Tibial artery (tissue), 4 donors: ENCODE results near the gene ADPGK.

Source experiments
- DNase-seq, 2 donors: peaks; one replicate each; pipeline ENCODE4 v3.0.0-alpha.2; 2019
- H3K27ac ChIP-seq, 2 donors: fragments of 200-600 bp; sonication (generic) in 1 of 2; 1 replicate in 1 of 2; 2 replicates in 1 of 2; pipeline ENCODE4 v1.5.1; 2018 to 2019; ENCODE audit warnings: mild to moderate bottlenecking in 1 of 2
- H3K27me3 ChIP-seq, 2 donors: fragments of 200-600 bp; sonication (generic) in 1 of 2; one replicate each; pipeline versions ENCODE4 v1.5.1 to v1.6.0; 2016 to 2019
- H3K36me3 ChIP-seq, 3 donors: fragments of 200-600 bp; sonication (generic) in 2 of 3; one replicate each; pipeline ENCODE4 v1.5.1; 2016 to 2019; ENCODE audit warnings: mild to moderate bottlenecking in 2 of 3
- H3K4me1 ChIP-seq, 4 donors: fragments of 200-600 bp; sonication (generic) in 2 of 4; 1 replicate in 3 of 4; 2 replicates in 1 of 4; pipeline ENCODE4 v1.5.1; 2016 to 2019
- H3K4me3 ChIP-seq, 2 donors: fragments of 200-600 bp; sonication (generic) in 1 of 2; 1 replicate in 1 of 2; 2 replicates in 1 of 2; pipeline ENCODE4 v1.5.1; 2018 to 2019; ENCODE audit warnings: mild to moderate bottlenecking in 2 of 2
- H3K9me3 ChIP-seq, 3 donors: fragments of 200-600 bp; sonication (generic) in 1 of 3; one replicate each; pipeline ENCODE4 v1.5.1; 2016 to 2019
- intact Hi-C: fragments of 100-400 bp; cut with DNase I; formaldehyde crosslinking; loops from one replicate; pipeline ENCODE4 v1.15.0; 2023; ENCODE audit warnings: low total_unique reads
- TF ChIP-seq, protein P1 (sequence below), 2 experiments: fragments of 200-600 bp in 1 of 2; fragments of 450-650 bp in 1 of 2; IDR thresholded peaks; one replicate each; pipeline ENCODE4 v1.5.1; 2017 to 2019; ENCODE audit warnings: antibody characterized with exemption in 2 of 2, mild to moderate bottlenecking in 1 of 2, moderate library complexity in 1 of 2

The ADPGK gene

DNA sequence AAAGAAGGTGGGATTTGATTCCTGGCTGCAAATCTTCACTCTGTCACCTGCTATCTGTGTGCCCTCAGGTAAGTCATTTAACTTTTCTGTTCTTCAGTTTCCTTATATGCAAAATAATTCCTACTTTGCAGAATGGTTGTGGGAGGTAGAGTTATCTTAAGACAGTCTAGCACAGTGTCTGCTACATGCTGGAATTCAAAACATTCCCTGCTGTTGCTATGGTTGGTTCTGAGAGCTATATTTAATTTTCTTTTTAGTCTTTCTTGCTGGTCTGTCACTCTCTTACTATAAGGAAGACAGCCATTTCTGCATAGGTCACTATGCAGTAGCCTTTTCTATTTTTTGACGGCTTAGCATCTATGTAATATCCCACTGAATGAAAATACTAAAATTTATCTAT lies 4.0 kb upstream of the ADPGK start:
- no peaks in the 10 kb centered on the region for H3K27me3 ChIP-seq
- no peaks in the 10 kb centered on the region for H3K36me3 ChIP-seq
- no peaks in the 10 kb centered on the region for H3K9me3 ChIP-seq
- H3K27ac ChIP-seq, result peak overlapping the region in 1 of 2 donors; percentile 17
- intact Hi-C loops, result loop anchor here (10.0 kb wide), 1 partner anchor 487 kb away; no protein-coding TSS in a partner anchor
- H3K4me3 ChIP-seq, result no peak overlapping the region
- H3K4me1 ChIP-seq, result peaks cover 0 to 25% (median 11%) of the 10 kb centered on the region in 4 donors
- no peak for DNase-seq
- TF ChIP-seq, protein P1, sequence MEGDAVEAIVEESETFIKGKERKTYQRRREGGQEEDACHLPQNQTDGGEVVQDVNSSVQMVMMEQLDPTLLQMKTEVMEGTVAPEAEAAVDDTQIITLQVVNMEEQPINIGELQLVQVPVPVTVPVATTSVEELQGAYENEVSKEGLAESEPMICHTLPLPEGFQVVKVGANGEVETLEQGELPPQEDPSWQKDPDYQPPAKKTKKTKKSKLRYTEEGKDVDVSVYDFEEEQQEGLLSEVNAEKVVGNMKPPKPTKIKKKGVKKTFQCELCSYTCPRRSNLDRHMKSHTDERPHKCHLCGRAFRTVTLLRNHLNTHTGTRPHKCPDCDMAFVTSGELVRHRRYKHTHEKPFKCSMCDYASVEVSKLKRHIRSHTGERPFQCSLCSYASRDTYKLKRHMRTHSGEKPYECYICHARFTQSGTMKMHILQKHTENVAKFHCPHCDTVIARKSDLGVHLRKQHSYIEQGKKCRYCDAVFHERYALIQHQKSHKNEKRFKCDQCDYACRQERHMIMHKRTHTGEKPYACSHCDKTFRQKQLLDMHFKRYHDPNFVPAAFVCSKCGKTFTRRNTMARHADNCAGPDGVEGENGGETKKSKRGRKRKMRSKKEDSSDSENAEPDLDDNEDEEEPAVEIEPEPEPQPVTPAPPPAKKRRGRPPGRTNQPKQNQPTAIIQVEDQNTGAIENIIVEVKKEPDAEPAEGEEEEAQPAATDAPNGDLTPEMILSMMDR (IDR thresholded peaks at IDR 0.05), result no peak

GRCh38 chr15:72786676-72787345 lies 3.3 kb upstream of the ADPGK start:
- peak overlapping the region; percentile 9 to 17 for H3K27ac ChIP-seq
- H3K4me1 ChIP-seq, result peaks cover 0 to 33% (median 18%) of the 10 kb centered on the region in 4 donors
- no peaks in the 10 kb centered on the region for H3K36me3 ChIP-seq
- TF ChIP-seq, protein P1 (IDR thresholded peaks at IDR 0.05), result no peak
- no peak for DNase-seq
- H3K9me3 ChIP-seq, result no peaks in the 10 kb centered on the region
- no peaks in the 10 kb centered on the region for H3K27me3 ChIP-seq
- intact Hi-C loops, result loop anchor here (10.0 kb wide), 1 partner anchor 488 kb away; no protein-coding TSS in a partner anchor
- H3K4me3 ChIP-seq, result no peak overlapping the region

DNA sequence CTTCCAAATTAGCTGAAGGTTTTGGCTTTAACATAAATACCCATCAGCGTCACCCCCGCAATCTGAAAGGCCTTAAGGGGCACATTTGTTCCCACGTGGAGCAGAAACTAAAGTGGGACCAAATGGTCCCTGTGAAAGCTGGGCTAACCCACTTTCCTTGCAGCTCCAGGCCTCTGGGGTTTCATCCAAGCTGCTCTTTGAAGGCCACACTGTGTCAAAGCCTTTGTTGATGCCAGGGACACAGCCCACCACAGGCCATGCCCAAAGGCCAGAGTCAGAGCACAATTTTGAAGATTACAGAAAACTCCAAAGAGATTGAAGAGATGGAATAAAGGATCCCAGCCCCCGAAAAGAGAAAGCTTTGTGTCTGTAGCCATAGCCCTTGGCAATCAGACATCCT lies 2.7 kb upstream of the ADPGK start:
- Histone ChIP-seq H3K9me3 (no peaks in the 10 kb centered on the region), H3K27ac (peak overlapping the region in 1 of 2 donors; percentile 17), H3K4me3 (no peak overlapping the region), H3K4me1 (peaks cover 0 to 38% (median 21%) of the 10 kb centered on the region in 4 donors), H3K36me3 (no peaks in the 10 kb centered on the region), H3K27me3 (no peaks in the 10 kb centered on the region)
- intact Hi-C loops, result loop anchor here (10.0 kb wide), 1 partner anchor 489 kb away; no protein-coding TSS in a partner anchor
- TF ChIP-seq, protein P1 (IDR thresholded peaks at IDR 0.05), result no peak
- DNase-seq, result no peak

- H3K4me1 ChIP-seq, result peaks cover 0 to 42% (median 21%) of the 10 kb centered on the region in 4 donors
- H3K36me3 ChIP-seq, result peaks cover 0 to under 1% (median 0%) of the 10 kb centered on the region in 3 donors
- intact Hi-C loops, result loop anchor here (10.0 kb wide), 1 partner anchor 489 kb away; no protein-coding TSS in a partner anchor
- no peak for DNase-seq
- H3K9me3 ChIP-seq, result no peaks in the 10 kb centered on the region
- no peaks in the 10 kb centered on the region for H3K27me3 ChIP-seq
- no peak overlapping the region for H3K4me3 ChIP-seq
- H3K27ac ChIP-seq, result peak overlapping the region in 1 of 2 donors; percentile 95
- TF ChIP-seq, protein P1 (IDR thresholded peaks at IDR 0.05), result no peak
Observed at GRCh38 chr15:72785841-72786240, 2.3 kb upstream of the ADPGK start.

GRCh38 chr15:72785432-72785831 lies 1.9 kb upstream of the ADPGK start:
- intact Hi-C loops, result loop anchor here (10.0 kb wide), 1 partner anchor 489 kb away; no protein-coding TSS in a partner anchor
- no peak for DNase-seq
- no peaks in the 10 kb centered on the region for H3K9me3 ChIP-seq
- TF ChIP-seq, protein P1 (IDR thresholded peaks at IDR 0.05), result no peak
- no peaks in the 10 kb centered on the region for H3K27me3 ChIP-seq
- H3K36me3 ChIP-seq, result peaks cover 0 to 5% (median under 1%) of the 10 kb centered on the region in 3 donors
- peak overlapping the region in 1 of 2 donors; percentile 95 for H3K27ac ChIP-seq
- no peak overlapping the region for H3K4me3 ChIP-seq
- H3K4me1 ChIP-seq, result peaks cover 0 to 46% (median 21%) of the 10 kb centered on the region in 4 donors
